ENCODE measurements around the gene NOTO. TPM values are rescaled to one million over a fixed set of nuclear protein-coding genes. Genes with fewer than 3 reads are reported as not detected.

Gene NOTO
- polyA plus RNA-seq, 1 experiment, result not detected

- no peak for TF ChIP-seq CTCF (IDR thresholded peaks at IDR 0.05; ENCODE audit: low read depth, low read length)
- ChIA-PET CTCF (interaction anchor here (0.6 kb wide), 2 partner anchors 82 to 266 kb away, joined by 3 to 4 read pairs; no protein-coding TSS in a partner anchor), POLR2A (no interaction called here)
- no peak for DNase-seq (ENCODE audit: low read depth, low spot score)
- no peaks in the 10 kb centered on the region for H3K9me3 ChIP-seq (ENCODE audit: control insufficient read depth, insufficient read depth, low read length)
- H3K27me3 ChIP-seq (ENCODE audit: control insufficient read depth, insufficient read depth, low read length), result no peaks in the 10 kb centered on the region
- H3K27ac ChIP-seq (ENCODE audit: low read depth, low read length), result no peak overlapping the region
- H3K4me3 ChIP-seq (ENCODE audit: low read depth, low read length), result no peak overlapping the region
Measured at GRCh38 chr2:73259704-73260337, 57.4 kb downstream of the NOTO start.

- no peak overlapping the region for H3K27ac ChIP-seq (ENCODE audit: low read depth, low read length)
- CTCF ChIA-PET, result no interaction called here
- TF ChIP-seq CTCF (IDR thresholded peaks at IDR 0.05; ENCODE audit: low read depth, low read length), result peak; percentile 39
- no peak for DNase-seq (ENCODE audit: low read depth, low spot score)
- no peak overlapping the region for H3K4me3 ChIP-seq (ENCODE audit: low read depth, low read length)
- H3K9me3 ChIP-seq (ENCODE audit: control insufficient read depth, insufficient read depth, low read length), result no peaks in the 10 kb centered on the region
- no peaks in the 10 kb centered on the region for H3K27me3 ChIP-seq (ENCODE audit: control insufficient read depth, insufficient read depth, low read length)
- POLR2A ChIA-PET, result no interaction called here
Measured at GRCh38 chr2:73260338-73260984, 58.1 kb downstream of the NOTO start.

Other genes with a start within 250 kb of the NOTO start
- gene SFXN5, start 130.9 kb upstream of the NOTO start, polyA plus RNA-seq (2011; rRNA removed), result 11.8 and 13.7 TPM in 2 replicates
- gene RAB11FIP5, start 89.6 kb upstream of the NOTO start, polyA plus RNA-seq (2011; rRNA removed), result 29.6 and 37.5 TPM in 2 replicates
- 10.4 and 13.8 TPM in 2 replicates for gene SMYD5, start 11.7 kb downstream of the NOTO start, polyA plus RNA-seq (2011; rRNA removed)
- 11.6 and 12.0 TPM in 2 replicates for gene PRADC1, start 30.7 kb downstream of the NOTO start, polyA plus RNA-seq (2011; rRNA removed)
- gene CCT7, start 31.7 kb downstream of the NOTO start, polyA plus RNA-seq (2011; rRNA removed), result 303 and 331 TPM in 2 replicates
- 2.5 and 2.7 TPM in 2 replicates for gene FBXO41, start 81.9 kb downstream of the NOTO start, polyA plus RNA-seq (2011; rRNA removed)
- gene EGR4, start 91.0 kb downstream of the NOTO start, polyA plus RNA-seq (2011; rRNA removed), result not detected in 2 replicates
- gene ALMS1, start 183.3 kb downstream of the NOTO start, polyA plus RNA-seq (2011; rRNA removed), result 8.1 and 9.3 TPM in 2 replicates

Measured in AG04450 (cell line).